Fibroblast of skin of back (primary cell): ENCODE measurements around the gene C6orf89.
"Not testable (repeated sequence)": the region's sequence is repeated elsewhere in the genome, so short reads cannot be mapped to it uniquely, and the experiment has no call there.

Source experiments
- DNase-seq: peaks from one replicate; pipeline ENCODE4 v3.0.0-alpha.2; 2013

The C6orf89 gene

DNA sequence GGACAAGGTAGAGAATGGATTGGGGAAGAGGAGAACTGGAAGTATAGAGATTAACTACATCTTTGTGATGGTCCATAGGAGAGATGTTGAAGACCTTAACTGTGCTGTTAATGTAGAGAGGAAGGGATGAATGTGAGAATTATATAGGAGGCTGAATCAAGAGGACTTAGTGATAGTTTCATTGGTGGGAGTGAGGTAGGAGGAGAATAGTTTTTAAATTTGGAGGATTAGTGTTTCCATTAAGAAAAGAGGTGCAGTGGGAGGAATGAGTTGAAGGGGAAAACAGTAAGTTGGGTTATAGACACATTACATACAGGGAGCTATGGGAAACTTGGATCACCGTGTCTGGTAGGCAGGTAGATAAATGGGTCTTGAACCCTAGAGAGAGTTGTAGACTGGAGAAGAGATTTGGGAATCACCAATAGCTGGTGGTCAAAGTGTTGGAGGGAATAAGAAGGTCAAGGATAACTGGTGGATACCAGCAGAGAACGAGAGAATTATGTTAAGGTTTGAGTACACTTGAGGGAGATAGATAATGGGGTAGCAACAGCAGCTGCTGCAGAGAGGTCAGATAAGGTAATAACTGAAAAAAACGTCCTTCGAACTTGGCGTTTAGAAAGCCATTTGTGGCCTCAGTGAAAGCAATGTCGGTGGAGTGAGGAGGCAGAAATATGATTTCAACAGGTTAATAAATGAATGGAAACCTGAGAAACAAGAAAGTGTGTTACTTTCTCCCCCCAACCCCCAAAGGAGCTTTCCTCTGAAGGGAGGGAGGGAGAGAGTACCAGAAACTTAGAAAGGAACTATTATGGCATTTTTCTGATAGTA is 3.1 kb downstream of the C6orf89 start:
- DNase-seq, result no peak

DNA sequence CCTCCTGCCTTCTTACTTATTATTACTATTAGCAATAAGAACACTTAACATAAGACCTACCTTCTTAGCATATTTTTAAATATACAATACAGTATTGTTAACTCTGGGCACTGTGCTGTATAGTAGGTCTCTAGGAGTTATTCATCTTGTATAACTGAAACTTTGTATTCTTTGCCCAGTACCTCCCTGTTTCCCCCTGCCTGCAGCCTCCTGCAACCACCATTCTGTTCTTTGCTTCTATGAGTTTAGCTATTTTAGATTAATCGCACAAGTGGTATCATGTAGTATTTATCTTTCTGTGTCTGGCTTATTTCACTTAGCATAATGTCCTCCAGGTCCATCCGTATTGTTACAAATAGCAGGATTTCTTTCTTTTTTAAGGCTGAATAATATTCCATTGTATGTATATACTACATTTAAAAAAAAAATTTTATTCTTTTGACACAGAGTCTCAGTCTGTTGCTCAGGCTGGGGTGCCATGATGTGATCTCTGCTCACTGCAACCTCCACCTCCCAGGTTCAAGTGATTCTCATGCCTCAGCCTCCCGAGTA is 4.4 kb downstream of the C6orf89 start:
- no peak for DNase-seq

DNA sequence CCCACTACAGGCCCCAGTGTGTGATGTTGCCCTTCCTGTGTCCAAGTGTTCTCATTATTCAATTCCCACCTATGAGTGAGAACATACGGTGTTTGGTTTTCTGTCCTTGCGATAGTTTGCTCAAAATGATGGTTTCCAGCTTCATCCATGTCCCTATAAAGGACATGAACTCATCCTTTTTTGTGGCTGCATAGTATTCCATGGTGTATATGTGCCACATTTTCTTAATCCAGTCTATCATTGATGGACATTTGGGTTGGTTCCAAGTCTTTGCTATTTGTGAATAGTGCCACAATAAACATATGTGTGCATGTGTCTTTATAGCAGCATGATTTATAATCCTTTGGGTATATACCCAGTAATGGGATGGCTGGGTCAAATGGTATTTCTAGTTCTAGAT is 5.4 kb downstream of the C6orf89 start:
- DNase-seq, result not testable (repeated sequence)

DNA sequence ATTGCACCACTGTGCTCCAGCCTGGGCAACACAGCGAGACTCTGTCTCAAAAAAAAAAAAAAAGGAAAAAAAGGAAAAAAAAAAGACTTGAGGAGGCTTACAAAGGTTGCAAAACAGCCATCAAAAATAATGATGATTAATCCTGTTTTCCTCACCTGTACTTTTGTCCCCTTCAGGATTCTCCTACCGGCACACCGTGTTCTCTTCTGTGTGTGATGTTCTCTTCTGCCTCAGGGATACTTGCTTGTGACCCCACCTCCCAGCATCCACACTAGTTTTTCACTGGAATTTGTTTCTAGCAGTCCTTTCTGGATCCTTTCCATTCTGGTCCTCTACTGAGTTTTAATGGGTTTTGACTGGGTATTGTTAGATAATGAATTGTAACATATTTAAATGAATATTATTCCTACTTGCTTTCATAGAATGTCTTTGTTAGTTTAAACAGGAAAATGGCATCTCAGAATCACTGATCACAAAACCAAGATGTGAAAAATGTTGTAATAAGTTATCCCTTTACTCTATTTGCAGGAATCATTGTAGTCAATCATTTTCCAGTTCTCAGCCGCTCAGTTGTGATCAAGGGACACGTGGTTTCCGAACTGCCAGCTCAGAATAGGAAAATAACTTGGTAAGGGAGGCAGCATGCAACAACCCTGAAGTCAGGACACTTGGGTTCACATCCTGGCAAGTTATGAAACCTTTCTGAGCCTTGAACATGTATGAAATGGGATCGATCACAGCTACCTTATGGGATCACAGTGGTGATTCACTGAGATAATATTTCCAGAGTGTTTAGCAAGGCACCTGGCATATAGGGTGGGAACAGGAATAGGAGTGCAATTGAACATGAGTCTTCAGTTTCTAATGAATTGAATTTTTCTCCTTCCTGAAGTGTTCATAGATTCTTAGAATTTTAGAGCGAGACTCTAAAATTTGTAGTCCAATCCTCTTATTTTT is 8.5 kb downstream of the C6orf89 start:
- DNase-seq, result no peak

DNA sequence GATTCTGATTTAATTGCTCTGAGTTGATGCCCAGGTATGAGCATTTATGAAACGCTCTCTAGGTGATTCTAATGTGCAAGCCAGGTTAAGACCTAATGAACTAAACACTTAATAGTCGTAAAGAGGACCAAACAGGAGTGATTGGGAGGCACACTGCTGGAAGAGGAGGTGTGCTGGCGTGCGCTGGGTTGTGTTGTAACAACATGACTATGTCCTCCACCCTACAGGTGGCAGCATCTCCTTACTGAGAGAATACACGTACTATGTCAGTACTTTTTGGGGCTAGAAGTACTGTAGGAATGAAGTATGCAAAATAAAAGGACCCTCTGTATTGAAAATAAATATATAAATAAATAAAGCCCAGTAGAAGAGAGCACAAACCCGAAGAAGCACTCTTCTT is 11.9 kb downstream of the C6orf89 start:
- DNase-seq, result no peak

DNA sequence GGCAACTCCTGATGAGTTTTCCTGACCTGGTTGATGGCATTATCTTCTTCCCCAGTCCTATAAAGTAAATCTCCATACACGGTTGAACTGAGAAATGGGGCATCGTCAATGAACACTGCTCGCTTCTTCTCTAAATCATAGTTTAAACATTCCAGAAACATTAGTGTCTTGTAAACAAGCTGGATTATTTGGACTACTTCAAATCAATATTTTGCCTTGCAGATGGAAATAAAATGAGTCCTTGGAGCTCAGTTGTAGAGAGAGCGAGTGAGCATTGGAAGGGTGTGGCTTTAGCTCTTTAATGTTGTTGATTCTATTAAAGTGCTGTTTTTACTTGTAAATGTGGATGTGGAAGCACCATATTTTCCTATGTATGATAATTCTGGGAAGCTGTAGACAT is 18.4 kb downstream of the C6orf89 start:
- DNase-seq, result no peak

DNA sequence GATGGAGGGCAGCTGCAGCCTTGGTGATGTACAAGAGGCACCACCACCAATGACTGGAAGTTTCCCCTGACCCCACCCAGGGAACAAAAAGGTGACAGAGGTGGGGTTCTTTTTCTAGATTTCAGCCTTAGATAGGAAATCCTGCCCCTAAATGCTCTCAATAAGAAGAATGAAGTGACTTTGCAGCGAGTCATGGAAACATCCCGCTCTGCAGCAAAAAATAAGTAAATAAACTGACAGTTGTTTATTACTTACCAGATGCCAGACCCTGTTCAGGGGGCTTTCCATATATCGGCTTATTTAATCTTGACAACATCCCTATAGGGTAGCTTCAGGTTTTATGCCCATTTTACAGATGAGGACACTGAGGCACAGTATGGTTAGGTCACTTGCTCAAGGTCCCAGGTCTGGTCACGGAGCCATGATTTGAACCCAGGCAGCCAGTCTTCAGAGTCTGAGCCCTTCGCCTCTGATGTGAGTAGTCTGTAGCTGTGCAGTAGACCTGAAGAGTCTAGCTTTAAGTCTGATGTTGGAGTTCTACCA is 19.2 kb downstream of the C6orf89 start:
- DNase-seq, result no peak

DNA sequence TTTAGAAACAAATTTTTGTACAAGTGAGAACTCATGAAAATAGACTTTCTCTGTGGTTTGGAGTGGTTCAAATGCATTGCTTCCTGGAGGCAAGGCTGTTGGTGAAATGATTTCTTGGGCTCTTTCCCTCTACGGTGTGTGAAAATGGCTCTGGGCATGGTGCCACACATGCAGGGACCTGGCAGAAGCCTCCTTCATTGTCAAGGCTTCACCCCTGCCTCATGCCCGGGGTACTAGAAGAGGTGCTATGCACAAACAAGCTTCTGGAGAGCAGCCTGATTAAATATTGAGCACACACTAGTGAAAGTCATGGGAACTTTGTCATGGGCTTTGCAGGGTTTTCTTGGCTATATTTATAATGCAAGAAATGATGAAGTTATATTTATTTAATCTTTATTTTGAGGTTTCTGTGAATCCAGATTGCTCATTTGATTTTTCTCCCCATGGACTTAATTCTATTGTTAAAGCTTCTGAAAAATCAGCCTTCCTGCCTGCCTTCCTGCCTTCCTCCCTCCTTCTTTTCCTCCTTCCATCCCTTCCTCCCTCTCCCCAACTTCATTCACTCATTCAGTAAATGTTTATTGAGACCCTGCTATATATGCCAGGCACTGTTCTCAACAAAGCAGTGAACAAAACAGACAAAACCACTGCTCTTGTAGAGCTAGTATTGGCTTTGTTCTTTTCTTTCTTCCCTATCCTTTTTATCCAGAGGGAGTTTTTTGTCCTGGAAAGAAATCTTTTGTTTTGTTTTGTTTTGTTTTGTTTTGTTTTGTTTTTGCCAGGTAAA is 21.0 kb downstream of the C6orf89 start:
- DNase-seq, result no peak

DNA sequence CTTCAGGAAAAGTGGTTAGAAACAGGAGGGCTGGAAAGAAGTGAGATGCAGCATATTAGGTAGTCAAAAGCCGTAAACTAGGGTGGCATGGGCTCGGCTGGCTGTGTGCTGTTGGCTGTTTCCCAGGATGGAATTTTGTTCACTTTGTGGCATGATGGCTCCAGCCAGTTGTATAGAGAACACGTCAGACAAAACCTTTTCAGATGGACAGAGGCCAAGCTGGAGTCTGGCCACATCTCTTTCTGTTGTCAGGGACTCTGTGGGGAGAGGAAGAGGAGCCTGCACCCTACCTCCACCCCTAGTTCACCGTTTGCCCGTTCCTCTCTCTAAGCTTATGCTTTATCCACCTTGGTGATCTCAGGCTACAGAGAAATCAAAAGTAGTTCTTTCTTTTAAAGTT is 22.0 kb downstream of the C6orf89 start:
- no peak for DNase-seq

DNA sequence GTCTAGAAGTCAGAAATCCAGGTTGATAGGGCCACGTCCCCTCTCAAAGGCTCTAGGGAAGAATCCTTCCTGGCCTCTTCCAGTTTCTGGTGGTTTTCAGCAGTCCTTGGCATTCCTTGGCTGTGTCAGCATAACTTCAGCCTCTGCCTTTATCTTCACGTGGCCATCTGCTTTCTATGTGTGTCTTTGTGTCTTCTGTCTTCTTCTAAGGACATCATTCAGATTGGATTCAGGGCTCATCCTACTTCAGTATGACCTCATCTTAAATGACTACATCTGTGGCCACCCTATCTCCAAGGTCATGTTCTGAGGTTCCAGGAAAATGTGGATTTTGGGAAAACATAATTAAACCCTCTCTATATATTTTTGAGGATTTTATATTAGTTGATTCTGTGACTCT is 23.0 kb downstream of the C6orf89 start:
- DNase-seq, result no peak

DNA sequence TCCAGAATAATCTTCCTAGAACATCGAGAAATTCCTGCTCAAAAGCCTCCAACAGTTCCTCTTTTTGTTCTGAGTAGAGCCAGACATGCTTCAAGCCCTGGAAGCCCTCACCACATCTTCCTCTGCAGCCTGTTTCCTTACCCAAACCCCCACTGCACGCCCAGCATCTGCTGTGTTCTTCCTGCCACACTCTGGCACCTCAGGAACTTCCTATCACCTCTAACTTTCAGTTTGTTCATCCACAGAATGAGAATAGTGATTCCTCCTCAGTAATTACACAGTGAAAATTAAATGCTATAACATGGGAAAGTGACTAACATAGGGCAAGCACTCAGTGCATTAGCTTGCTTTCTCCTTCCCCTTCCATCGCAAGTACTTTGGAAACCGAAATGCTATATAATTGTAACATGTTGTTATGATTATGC is 26.3 kb downstream of the C6orf89 start:
- DNase-seq, result no peak

DNA sequence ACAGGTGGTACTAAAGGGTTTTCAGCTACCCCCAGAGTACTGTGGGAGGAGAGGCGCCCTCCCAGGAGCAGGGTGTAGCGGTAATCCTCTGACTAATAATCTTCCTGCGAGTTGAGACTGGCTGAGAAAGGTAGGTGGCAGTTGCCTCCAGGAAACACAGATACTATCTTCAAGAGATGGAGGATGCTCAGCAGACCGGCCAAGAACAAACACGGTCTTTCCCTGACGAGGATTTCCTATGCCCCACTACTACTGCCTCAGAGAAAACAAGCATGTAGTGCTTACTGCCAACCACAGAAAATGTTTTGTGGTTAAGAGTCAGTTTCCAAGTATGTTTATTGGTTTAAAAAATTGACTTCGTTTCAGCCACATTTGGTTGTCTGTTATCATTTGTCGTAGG is 26.8 kb downstream of the C6orf89 start:
- DNase-seq, result peak; percentile 85

DNA sequence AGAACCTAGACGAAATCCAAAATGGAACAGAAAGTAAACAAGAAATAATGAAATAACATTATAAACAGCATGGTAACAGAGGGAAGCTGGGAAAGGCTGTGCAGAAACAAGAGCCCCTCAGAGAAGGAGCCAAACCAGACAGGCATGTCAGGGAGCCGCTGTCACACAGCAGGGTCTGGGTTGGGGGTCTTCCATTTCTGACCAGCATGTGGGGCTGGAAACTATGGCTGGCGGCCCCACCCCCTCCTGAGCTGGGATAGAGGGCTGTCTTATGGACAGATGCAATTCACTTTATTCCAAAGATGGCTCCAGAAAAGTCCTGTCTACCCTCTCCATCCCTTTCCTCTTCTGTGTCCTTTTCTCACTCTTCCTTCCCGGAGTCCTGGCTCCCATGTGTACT is 27.3 kb downstream of the C6orf89 start:
- DNase-seq, result no peak

DNA sequence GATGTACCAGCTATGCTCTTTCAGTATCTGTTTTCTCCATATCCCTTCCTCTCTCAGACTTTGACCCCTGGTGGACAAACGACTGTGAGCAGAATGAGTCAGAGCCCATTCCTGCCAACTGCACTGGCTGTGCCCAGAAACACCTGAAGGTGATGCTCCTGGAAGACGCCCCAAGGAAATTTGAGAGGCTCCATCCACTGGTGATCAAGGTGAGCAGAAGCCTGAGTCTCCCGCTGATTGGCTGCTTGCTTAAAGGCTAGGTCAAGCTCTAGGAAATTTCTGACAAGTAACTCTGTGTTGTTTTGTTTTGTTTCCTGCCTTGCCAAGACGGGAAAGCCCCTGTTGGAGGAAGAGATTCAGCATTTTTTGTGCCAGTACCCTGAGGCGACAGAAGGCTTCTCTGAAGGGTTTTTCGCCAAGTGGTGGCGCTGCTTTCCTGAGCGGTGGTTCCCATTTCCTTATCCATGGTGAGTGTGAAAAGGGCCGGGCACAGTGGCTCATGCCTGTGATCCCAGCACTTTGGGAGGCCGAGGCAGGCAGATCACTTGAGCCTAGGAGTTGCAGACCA is 28.6 kb downstream of the C6orf89 start:
- DNase-seq, result peak; percentile 31

DNA sequence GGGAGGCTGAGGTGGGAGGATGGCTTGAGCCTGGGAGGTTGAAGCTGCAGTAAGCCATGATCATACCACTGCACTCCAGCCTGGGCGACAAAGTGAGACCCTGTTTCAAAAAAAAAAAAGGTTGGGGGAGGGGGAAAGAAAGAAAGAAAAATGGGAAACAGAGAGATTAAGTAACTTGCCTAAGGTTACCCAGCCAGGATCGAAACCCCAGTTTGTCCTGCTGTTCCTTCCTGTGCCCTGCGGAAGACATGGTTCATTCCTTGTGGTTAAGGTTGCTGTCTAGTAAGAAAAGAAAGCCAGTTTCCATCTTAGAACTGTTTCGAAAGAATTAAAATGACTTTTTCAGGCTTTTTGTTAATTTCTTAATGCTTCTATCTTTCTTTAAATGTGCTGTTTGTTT is 29.8 kb downstream of the C6orf89 start:
- DNase-seq, result no peak

DNA sequence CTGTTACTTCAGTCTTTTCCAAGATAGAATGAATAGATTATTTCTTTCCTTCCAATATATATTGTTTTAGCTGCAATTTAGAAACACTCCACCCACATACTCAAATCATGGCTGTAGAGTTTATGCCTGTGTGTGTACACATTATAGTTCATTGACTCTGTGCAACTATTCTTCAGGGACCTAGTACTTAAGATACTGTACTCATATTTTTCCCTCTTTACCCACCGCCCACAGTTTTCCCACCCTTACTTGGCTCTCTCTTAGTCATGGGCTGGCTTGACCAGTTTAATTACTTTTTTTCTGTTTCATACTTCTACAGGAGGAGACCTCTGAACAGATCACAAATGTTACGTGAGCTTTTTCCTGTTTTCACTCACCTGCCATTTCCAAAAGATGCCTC is 30.4 kb downstream of the C6orf89 start:
- DNase-seq, result no peak

DNA sequence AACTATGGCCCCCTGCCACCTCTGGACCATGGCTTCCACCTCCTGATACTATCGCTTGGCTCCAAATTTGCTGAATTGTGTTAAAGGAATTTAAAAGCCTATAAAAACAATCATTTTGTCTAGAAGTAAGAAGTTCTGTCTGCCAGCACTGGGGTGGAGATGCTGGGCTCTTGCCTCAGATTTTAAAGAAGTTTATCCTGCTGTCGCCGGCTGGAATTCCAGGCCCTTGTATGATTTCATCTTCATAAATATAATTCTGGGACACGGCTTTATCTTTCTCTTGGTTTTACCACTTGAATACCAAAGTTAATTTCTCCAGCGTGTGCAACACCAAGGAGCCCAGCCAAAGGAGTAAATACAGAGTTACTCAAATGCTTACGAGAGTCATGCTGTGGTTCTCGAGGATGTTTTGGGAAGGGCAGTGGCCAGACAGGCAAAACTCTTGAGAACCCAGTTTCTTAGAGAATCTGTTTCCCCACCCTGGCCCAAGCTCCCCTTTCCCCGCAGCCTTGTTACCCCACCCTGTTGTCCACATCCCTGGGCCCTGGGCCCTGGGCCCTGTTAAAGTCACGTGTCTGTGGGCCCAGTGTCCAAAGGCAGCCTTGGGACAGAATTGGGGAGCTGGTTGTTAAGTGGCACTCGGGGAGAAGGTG is 31.9 kb downstream of the C6orf89 start:
- peak; percentile 86 for DNase-seq

DNA sequence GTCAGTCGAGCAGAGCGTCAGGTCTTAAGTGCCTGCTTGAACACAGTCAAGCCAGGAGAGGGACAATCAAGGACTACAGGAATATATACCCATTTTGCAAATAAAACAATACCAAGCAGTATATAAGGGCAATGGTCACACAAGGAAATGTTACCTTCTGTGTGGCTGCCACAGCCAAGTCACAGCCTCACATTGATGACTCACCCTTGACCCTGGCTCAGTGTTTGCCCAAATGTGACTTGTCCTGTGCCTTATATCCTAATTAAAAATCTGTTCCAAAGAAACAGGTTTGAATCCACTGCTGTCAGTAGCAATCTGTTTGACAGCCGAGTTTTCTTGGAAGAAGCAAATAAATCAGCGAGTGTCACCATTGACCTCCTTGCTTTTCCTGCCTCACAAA is 34.3 kb downstream of the C6orf89 start:
- no peak for DNase-seq

DNA sequence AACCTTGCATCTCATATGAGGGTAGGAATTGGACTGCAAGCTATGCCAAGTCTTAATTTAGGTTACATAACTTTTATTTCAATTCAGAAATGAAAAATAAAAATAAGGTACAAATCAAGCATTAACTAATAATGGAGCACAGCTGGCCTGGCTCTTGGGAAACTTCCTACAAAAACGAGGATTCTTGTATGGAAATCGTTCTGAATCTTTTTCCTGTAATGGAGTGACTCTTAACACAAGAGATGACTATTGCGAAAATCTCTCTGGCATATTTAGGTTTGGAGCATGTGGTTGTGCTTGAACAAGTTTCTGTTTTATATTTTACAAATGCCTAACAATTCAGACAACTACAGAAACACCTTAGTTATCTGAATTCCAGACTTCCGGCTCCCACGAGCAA is 34.8 kb downstream of the C6orf89 start:
- no peak for DNase-seq

DNA sequence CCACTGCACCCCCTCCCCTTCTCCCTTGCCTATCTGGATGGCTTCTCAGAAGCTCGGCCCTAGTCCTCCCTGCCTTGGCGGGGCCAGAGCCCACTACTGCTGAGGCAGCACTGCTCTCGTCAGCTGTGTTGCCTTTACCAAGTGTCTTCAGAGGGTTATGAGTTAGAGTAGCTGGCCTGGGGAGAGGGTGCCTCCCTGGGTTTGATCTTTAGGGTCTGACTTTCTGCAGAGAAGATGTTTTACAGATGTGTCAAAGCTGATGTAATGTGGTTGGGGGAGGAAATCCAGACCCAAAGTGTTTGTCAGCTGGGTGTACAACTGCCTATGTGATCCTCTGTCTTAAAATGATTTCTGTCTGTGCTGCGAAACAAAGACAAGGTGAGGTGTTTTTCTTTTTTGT is 38.4 kb downstream of the C6orf89 start:
- DNase-seq, result peak; percentile 68

DNA sequence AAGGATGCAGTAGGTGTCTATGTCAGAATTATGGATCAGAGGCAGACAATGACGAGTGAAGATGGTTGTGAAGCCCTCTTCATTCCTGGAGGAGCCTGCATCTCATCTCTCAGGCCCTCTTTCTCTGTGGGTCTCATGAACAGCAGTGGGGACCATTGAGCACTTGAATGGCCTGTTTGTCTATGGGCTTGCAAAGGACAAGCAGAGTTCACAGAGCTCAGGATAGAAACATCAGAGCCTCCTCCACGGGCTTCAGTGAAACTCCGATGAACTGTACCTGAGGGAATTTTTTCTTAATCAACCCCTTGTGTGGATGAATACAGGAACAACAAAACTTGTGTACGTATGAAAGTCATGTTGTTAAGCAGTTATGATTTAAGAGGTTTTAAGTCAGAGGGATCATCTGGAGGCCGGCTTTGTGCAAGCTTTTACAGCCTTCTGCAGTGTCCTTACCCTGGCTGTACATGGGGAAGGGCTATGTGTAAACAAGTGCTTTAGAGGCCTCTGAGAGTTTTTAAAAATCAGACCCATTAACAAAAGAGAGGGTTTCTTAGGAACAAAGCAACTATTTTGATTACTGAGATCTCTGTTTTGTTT is 39.1 kb downstream of the C6orf89 start:
- no peak for DNase-seq
